Activated T-helper 1 cell treated with Interleukin-2 at 50 U/mL for 16 hours (primary cell): Measurements from ENCODE around the gene SLC15A5.

Source experiments
- DNase-seq: peaks from one replicate; pipeline ENCODE4 v3.0.0-alpha.2; 2020; ENCODE audit warnings: low read depth

The SLC15A5 gene

GRCh38 chr12:16260206-16260605 is 17.3 kb downstream of the SLC15A5 start:
- DNase-seq = no peak

GRCh38 chr12:16258963-16259362 is 18.5 kb downstream of the SLC15A5 start:
- DNase-seq = no peak

DNA sequence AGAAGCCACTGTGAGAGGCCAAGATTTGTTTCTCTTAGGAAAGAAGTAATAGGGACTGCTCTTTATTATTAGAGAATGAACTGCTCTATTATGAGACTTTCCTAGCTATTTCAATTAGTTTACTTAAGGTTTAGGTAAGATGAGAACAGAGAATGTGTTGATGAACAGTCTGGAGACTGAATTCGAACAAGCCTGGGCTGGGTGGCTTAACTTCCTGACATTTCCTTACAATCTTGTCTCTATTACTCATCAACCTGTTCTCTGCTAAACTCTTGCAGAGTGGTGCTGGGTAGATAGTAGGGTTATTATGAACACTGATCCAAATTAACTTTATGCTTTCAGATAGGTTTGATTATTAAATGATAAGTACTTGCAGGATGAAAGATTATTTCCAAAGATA is 31.2 kb downstream of the SLC15A5 start:
- DNase-seq = no peak

DNA sequence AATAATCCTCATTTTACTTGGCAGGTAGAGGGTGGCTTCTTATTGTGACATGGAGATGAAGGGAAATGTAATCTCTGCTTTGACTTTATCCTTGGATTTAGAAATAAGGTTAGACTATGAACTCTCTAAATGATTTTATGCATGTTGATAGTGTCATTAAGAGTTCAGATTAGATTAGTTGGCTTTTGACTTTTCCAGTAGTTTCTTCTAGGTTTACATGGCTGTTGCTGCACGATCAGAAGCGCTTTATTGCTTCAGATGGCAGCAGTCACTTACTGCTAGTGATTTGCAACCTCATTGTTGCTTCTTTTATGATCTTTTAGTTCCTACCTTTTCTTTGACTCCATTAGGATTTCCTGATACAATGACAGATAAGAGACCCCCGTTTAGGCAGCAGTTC is 32.3 kb downstream of the SLC15A5 start:
- DNase-seq = no peak

- no peak for DNase-seq
Observed at GRCh38 chr12:16243487-16244412, 33.7 kb downstream of the SLC15A5 start.

DNA sequence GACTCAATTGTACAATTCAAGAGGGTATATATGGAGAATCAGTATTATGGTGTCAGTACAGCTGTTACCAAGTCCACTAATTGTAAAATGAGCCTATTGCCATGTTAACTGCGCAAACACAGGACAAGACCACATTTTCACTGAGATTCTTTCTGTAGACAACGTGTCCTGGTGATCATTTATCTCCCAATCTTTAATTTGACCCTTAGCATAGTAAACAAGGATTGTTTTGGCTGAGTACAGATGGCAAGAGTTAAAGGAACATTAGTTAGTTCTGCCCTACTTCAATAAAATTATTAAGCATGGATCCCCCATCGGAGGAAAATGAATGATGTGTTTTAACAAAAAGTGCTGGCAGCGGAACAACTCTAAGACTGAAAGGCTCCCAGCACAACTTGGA is 36.1 kb downstream of the SLC15A5 start:
- DNase-seq = no peak

DNA sequence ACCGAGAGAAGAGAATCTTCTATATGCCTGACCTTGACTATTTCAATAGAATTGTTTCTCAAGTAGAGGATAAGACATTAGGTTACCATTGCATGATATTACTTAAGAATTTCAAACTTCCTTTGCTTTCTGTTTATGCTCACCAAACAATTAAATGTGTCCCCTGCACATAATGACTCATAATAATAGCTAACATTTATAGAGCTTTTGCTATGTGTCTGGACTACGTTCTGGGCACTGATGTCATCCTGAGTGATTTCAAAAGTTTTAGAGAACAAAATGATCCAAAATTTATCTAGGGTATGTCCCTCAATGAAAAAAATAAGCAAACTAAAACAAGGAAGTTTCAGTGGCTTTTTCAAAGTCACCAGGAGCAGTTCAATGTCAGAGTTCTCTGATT is 38.8 kb downstream of the SLC15A5 start:
- no peak for DNase-seq

GRCh38 chr12:16229676-16230075 is 47.8 kb downstream of the SLC15A5 start:
- DNase-seq = no peak

DNA sequence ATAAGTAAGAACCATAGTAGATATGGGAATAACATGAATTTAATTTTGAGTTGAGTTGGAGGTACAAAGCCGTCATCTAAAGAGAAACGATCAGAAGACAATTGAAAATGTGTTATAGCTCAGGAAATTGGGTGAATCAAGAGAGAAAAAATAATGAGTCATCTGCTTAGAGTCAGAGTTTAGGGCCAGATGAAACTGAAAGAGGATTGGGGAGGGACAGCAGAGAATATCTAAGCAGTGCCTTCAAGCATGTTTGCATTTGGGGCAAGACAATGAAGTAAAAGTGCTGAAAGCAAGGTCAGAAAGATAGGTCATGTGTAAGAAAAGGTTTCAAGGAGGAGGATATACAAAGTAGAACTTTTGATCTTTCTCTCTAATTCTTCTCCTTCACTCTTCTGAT is 49.4 kb downstream of the SLC15A5 start:
- DNase-seq = no peak

- no peak for DNase-seq
Observed at GRCh38 chr12:16225692-16226091, 51.8 kb downstream of the SLC15A5 start.

DNA sequence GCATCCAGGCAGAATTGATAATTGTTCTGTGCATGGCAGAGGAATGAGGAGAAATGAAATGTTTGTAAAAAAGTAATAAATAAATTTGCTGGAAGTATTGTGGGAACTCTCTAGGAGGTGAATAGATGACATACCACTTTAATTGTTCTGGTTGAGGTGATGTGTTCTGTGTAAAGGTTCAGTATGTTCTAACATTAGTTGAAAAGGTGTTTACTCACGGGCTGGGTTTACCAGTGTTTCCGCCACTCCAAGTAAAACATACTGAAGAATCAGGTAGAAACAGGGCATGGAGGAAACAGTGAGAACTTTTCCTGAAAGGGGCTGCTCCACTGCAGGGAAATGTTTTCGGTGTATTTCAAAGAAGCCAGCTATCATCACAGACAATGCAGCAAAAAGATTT is 53.3 kb downstream of the SLC15A5 start:
- no peak for DNase-seq

GRCh38 chr12:16221776-16222175 is 55.7 kb downstream of the SLC15A5 start:
- DNase-seq = no peak

GRCh38 chr12:16220120-16220519 is 57.4 kb downstream of the SLC15A5 start:
- DNase-seq = no peak

GRCh38 chr12:16218934-16219751 is 58.3 kb downstream of the SLC15A5 start:
- no peak for DNase-seq

GRCh38 chr12:16218234-16218633 is 59.3 kb downstream of the SLC15A5 start:
- no peak for DNase-seq

DNA sequence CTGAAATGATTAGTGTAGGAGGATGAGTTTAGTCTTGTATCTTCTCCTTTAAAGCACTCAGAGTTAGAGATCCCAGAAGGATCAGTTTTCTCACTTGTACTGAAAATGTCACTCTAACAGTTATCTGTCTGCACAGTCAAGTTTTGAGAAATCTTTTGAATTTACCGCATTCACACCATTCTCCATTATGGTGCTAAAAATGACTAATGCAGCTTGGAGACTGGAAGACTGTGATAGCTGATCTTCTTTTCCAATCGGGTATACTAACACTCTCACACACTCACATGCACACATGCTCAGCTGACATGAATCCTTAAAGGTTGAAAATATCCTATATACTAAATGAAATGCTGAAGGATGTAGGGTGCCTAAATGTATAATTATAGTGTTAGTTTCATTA is 65.8 kb downstream of the SLC15A5 start:
- DNase-seq = no peak

DNA sequence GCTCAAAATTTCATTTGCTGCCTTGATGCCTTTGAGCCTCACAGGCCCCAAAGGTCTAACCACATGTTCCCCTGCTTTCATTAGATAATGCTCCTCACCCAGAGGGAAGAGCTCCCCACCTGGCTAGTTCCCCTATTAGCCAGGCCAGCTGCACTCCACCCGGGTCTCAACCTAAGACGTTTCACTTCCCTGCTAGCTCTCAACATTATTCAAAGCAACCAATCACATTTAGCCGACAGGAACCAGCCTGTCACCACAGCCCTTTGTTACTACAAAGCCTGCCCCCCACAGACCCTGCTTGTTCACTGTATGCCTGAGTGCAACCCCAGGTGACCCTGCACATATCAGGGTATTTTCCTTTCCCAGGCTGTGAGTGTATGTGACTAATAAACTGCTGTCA is 78.6 kb downstream of the SLC15A5 start:
- no peak for DNase-seq

- DNase-seq = no peak
Observed at GRCh38 chr12:16197600-16197999, 79.9 kb downstream of the SLC15A5 start.

- DNase-seq = no peak
Observed at GRCh38 chr12:16189849-16190248, 87.6 kb downstream of the SLC15A5 start.

DNA sequence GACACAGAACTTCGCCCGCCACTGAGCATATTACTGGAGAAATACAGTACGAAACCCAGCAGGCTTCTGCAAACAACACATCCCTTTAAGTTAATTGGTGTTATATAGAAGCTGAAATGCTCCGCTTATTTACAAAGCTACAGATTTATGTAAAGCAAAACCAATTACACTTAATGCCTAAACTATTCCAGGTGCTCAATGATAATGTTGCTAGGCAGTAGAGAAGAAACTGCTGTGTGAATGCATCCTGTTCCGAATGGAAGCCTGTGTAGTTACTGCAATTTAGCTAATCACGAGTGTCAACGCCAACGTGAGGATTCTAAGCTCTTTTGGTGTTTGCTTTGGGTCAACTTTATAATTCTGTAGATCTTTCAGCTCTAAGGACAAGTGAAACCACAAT is 89.8 kb downstream of the SLC15A5 start:
- DNase-seq = no peak

DNA sequence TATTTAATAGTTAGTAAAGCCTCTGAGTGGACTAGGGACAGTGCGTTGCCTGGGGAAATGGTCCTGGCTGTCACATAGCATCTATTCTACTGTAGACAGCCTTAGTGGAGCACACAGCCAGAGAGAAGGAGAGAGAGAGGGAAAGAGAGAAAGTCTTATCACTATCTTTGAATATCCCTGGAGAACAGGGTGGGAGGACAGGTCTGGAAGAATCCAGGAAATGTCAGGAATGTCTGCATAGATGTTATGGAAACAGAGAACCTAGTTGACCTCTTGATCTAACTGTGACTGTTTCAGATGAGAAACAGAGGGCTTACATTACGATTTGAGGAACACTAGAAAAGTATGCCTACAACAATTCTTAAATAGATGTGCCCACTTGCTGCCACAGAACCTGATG is 92.8 kb downstream of the SLC15A5 start:
- DNase-seq = no peak

DNA sequence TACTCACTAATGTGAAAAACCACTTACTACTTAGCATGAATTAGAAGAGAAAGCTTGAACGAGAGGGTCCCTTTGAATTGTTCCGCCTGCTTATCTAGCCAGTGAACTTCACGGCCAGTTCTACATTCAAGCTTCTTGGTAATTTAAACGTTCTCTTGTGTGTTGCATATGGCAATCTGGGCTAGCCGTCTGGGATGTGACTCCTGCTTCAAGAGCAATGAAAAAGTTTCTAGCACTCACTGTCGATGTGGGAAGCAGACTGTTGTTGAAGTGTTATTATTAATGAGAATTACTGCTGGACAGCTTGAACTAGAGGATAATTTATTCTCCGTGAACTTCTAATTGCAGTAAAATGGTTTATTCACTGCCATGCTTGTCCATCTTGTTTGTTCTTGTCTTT is 93.9 kb downstream of the SLC15A5 start:
- DNase-seq = no peak

DNA sequence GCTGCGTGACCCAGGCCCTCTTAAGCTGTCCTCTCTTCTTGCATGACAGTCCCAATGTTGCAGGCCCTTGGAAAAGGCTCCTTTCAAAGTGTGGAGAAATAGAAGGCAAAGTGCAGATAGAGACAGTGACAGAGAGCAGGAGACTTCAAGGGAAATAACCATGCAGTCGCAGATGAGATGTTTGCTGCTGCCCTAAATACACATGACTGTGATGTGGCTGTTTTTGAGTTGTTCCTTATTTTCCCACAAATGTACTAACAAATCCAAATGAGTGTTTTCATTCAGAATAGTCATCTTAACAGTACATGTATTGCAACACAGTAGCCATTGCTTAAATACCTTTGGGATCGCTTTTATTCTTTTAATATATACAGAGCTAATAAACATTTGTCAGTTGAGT is 101.6 kb downstream of the SLC15A5 start:
- no peak for DNase-seq
